GM18526 (cell line): ENCODE measurements around the gene CLASRP.
A peak's percentile ranks its signal among the peaks of the same experiment; 100 is the strongest.

Experiments used
- POLR2A ChIP-seq: IDR thresholded peaks from 3 replicates; pipeline ENCODE4 v1.6.1; 2011; ENCODE audit not compliant: insufficient read length; ENCODE audit errors: extremely low read depth

Gene CLASRP

GRCh38 chr19:45038931-45039893 is at the start of gene CLASRP:
CLASRP (plus strand) TSS chr19:45039045; CDS start chr19:45040213, 1,168 bp downstream.
- TF ChIP-seq POLR2A, result peak; percentile 95

GRCh38 chr19:44990459-44990858 is 48.4 kb upstream of the CLASRP start:
- TF ChIP-seq POLR2A, result no peak

- no peak for TF ChIP-seq POLR2A
These were observed 47.9 kb upstream of the CLASRP start for GRCh38 chr19:44990966-44991365.

- TF ChIP-seq POLR2A, result no peak
These were observed 46.3 kb upstream of the CLASRP start for GRCh38 chr19:44992336-44993163.

- TF ChIP-seq POLR2A, result no peak
These were observed 45.3 kb upstream of the CLASRP start for GRCh38 chr19:44993526-44993925.

- no peak for TF ChIP-seq POLR2A
These were observed 44.8 kb upstream of the CLASRP start for GRCh38 chr19:44993926-44994537.

GRCh38 chr19:44998025-44998424 is 40.8 kb upstream of the CLASRP start:
- TF ChIP-seq POLR2A, result no peak

GRCh38 chr19:45001087-45001739 is 37.6 kb upstream of the CLASRP start, which contains the start of gene RELB:
RELB (plus strand) TSS chr19:45001464; CDS start chr19:45001580, 116 bp downstream.
- TF ChIP-seq POLR2A, result no peak

GRCh38 chr19:45003485-45003884 is 35.4 kb upstream of the CLASRP start:
- TF ChIP-seq POLR2A, result no peak

GRCh38 chr19:45005787-45006186 is 33.1 kb upstream of the CLASRP start:
- TF ChIP-seq POLR2A, result no peak

- no peak for TF ChIP-seq POLR2A
These were observed 30.3 kb upstream of the CLASRP start for GRCh38 chr19:45008552-45008951.

- no peak for TF ChIP-seq POLR2A
These were observed 29.1 kb upstream of the CLASRP start for GRCh38 chr19:45009625-45010255.

GRCh38 chr19:45010306-45010705 is 28.5 kb upstream of the CLASRP start:
- TF ChIP-seq POLR2A, result no peak

GRCh38 chr19:45011959-45012358 is 26.9 kb upstream of the CLASRP start:
- no peak for TF ChIP-seq POLR2A

GRCh38 chr19:45016388-45017314 is 22.2 kb upstream of the CLASRP start:
- no peak for TF ChIP-seq POLR2A
